Neutrophil (primary cell): Measurements from ENCODE around the gene NLGN4Y.
"Not testable (repeated sequence)": the region's sequence is repeated elsewhere in the genome, so short reads cannot be mapped to it uniquely, and the experiment has no call there.

Source experiments
- H3K27ac ChIP-seq: fragments of 200-600 bp; sonication (generic); 2 replicates; pipeline ENCODE4 v1.5.1; 2016; ENCODE audit warnings: mild to moderate bottlenecking, moderate library complexity
- H3K27me3 ChIP-seq: fragments of 200-600 bp; sonication (generic); 2 replicates; pipeline ENCODE4 v1.6.0; 2016; ENCODE audit warnings: mild to moderate bottlenecking
- H3K36me3 ChIP-seq: fragments of 200-600 bp; sonication (generic); 2 replicates; pipeline ENCODE4 v1.5.1; 2017
- H3K4me1 ChIP-seq, 2 experiments: fragments of 200-600 bp in 1 of 2; sonication (generic) in 1 of 2; 1 replicate in 1 of 2; 2 replicates in 1 of 2; pipeline versions ENCODE4 v1.5.1 to v1.6.1; 2013 to 2016; ENCODE audit warnings: low read depth in 1 of 2, low read length in 1 of 2, mild to moderate bottlenecking in 1 of 2, moderate library complexity in 1 of 2; ENCODE audit not compliant: control insufficient read depth in 1 of 2, insufficient read depth in 1 of 2
- H3K4me3 ChIP-seq, 2 experiments: fragments of 200-600 bp in 1 of 2; sonication (generic) in 1 of 2; 1 replicate in 1 of 2; 2 replicates in 1 of 2; pipeline ENCODE4 v1.5.1; 2013 to 2016; ENCODE audit warnings: low read depth in 1 of 2, low read length in 1 of 2, mild to moderate bottlenecking in 1 of 2, moderate library complexity in 1 of 2
- H3K9me3 ChIP-seq: fragments of 200-600 bp; sonication (generic); 2 replicates; pipeline ENCODE4 v1.5.1; 2016
- TF ChIP-seq, protein P1 (sequence below): fragments of 200-600 bp; sonication (generic); IDR thresholded peaks from 2 replicates; pipeline ENCODE4 v1.5.1; 2016; ENCODE audit warnings: antibody characterized with exemption

NLGN4Y gene

DNA sequence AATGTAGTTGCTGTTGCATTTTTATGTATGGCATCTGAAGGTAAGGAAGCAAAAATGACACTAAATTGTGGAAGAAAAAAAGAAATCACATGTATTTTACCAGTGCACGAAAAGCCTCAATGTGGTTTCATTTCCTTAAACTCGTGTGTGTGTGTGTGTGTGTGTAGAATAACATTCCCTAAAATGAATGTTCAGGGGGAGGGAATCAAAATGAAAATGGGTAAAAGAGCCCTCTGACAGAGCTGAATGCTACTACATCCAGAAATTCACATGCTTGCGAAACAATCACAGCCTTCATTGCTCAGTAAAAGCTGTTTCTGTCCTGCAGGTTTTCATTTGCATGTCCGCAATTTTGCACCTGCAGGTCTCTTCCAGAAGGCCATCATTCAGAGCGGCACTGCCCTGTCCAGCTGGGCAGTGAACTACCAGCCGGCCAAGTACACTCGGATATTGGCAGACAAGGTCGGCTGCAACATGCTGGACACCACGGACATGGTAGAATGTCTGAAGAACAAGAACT lies 305.1 kb downstream of the NLGN4Y start:
- no peaks in the 10 kb centered on the region for H3K27me3 ChIP-seq
- H3K4me3 ChIP-seq: no peak overlapping the region
- TF ChIP-seq, protein P1, sequence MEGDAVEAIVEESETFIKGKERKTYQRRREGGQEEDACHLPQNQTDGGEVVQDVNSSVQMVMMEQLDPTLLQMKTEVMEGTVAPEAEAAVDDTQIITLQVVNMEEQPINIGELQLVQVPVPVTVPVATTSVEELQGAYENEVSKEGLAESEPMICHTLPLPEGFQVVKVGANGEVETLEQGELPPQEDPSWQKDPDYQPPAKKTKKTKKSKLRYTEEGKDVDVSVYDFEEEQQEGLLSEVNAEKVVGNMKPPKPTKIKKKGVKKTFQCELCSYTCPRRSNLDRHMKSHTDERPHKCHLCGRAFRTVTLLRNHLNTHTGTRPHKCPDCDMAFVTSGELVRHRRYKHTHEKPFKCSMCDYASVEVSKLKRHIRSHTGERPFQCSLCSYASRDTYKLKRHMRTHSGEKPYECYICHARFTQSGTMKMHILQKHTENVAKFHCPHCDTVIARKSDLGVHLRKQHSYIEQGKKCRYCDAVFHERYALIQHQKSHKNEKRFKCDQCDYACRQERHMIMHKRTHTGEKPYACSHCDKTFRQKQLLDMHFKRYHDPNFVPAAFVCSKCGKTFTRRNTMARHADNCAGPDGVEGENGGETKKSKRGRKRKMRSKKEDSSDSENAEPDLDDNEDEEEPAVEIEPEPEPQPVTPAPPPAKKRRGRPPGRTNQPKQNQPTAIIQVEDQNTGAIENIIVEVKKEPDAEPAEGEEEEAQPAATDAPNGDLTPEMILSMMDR: no peak
- no peaks in the 10 kb centered on the region for H3K9me3 ChIP-seq
- no peaks in the 10 kb centered on the region for H3K36me3 ChIP-seq
- no peaks in the 10 kb centered on the region for H3K4me1 ChIP-seq
- H3K27ac ChIP-seq: no peak overlapping the region

DNA sequence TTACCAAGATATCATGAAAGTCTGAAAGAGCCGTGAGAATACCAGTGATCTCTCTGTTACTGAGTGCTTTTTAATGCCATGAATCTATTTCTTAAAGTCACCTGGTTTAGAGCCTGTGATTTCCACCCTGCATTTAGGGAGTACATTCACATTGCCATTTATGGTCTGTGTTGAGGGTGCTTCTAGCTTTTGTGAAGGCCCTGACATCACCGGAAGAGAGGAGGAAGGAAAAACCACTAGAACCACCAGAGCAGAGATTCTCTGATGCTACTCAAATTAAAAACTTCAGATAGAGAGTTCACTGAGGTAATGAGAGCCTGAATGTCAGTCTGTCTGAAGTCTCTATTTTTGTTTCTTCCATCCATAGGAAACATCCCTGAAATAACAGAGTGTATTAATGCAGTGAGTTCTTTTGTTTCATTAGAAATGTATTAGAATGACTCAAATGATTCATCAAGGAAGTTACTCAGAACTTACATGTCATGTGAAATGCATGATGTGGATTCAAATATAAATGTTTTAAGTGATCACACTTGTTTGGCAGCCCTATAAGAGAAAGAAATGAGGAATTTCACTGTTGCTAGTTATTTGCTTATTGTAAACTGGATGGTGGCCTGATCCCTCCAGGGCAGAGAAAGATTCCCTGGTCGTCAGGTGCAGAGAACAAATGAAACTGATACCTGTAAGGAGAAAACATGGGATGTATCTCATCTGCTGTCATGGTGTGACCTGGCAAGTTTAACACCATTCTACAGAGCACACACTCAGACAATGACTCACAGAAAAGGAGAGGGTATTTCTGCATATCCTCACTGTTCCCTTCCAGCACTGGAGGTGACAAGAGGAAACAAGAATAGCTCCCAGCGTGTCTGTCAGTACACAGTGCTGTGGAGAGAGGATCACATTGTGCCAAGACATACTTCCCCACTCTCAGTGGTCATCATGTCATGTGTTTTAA lies 310.1 kb downstream of the NLGN4Y start:
- no peaks in the 10 kb centered on the region for H3K4me1 ChIP-seq
- no peak overlapping the region for H3K4me3 ChIP-seq
- H3K27me3 ChIP-seq: no peaks in the 10 kb centered on the region
- H3K36me3 ChIP-seq: no peaks in the 10 kb centered on the region
- no peaks in the 10 kb centered on the region for H3K9me3 ChIP-seq
- TF ChIP-seq, protein P1: no peak
- H3K27ac ChIP-seq: no peak overlapping the region

DNA sequence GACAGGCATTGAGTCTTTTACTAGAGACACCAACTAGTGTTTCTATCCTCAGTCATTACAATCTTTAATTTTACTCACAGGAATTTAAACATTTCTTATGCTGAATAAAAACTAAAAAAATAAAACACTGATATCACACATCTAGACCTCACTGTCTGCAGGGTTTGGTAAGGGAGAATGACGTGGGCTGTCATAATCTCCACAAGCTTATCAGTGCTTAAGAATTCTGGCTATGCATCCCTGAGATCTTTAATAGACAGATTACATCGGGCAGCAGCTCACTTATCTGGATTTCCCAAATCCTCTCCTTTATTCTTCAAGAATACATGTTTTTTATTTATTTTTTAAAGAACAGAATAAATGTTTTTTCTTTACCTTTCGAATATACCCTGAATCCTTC lies 313.1 kb downstream of the NLGN4Y start:
- no peak overlapping the region for H3K4me3 ChIP-seq
- H3K4me1 ChIP-seq: no peaks in the 10 kb centered on the region
- no peaks in the 10 kb centered on the region for H3K27me3 ChIP-seq
- H3K27ac ChIP-seq: no peak overlapping the region
- no peaks in the 10 kb centered on the region for H3K9me3 ChIP-seq
- no peaks in the 10 kb centered on the region for H3K36me3 ChIP-seq
- TF ChIP-seq, protein P1: no peak

DNA sequence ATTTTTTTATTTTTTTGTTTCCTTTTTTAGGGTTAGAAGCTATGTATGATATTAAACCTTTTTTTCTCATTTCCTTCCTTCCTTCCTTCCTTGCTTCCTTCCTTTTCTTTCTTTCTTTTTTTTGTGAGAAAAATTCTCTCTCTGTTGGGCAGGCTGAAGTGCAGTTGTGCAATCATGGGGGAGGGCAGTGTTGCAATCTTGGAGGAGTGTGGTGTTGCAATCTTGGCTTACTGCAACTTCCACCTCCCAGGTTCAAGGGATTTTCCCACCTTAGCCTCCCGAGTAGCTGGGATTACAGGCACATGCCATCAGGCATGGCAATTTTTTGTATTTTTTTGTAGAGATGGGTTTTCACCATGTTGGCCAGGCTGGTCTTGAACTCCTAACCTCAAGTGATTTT lies 326.4 kb downstream of the NLGN4Y start:
- Histone ChIP-seq H3K27me3 (no peaks in the 10 kb centered on the region), H3K4me3 (no peak overlapping the region), H3K27ac (no peak overlapping the region), H3K9me3 (no peaks in the 10 kb centered on the region), H3K4me1 (no peaks in the 10 kb centered on the region), H3K36me3 (no peaks in the 10 kb centered on the region)
- TF ChIP-seq, protein P1: no peak

DNA sequence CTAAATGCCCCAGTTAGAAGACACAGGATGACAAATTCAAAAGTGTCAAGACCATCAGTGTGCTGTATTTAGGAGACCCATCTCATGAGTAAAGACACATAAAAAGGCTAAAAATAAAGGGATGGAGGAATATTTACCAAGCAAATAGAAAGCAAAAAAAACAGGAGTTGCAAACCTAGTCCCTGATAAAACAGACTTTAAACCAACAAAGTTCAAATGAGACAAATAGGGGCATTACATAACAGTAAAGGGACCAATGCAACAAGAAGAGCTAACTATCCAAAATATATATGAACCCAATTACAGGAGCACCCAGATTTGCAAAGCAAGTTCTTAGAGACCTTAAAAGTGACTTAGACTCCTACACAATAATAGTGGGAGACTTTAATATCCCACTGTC lies 336.1 kb downstream of the NLGN4Y start:
- H3K36me3 ChIP-seq: no peaks in the 10 kb centered on the region
- H3K27ac ChIP-seq: no peak overlapping the region
- H3K4me1 ChIP-seq: no peaks in the 10 kb centered on the region
- H3K4me3 ChIP-seq: no peak overlapping the region
- H3K27me3 ChIP-seq: no peaks in the 10 kb centered on the region
- H3K9me3 ChIP-seq: no peaks in the 10 kb centered on the region
- TF ChIP-seq, protein P1: no peak

DNA sequence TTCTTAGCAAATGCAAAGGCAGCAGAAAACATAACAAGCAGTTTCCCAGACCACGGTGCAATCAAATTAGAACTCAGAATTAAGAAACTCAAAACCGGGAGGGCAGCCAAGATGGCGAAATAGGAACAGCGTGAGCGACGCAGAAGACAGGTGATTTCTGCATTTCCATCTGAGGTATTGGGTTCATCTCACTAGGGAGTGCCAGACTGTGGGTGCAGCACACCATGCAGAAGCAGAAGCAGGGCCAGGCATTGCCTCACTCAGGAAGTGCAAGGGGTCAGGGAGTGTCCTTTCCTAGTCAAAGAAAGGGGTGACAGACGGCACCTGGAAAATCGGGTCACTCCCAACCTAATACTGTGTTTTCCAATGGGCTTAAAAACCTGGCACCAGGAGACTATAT lies 336.7 kb downstream of the NLGN4Y start:
- not testable (repeated sequence) for H3K27ac ChIP-seq, H3K36me3 ChIP-seq, H3K27me3 ChIP-seq, H3K4me3 ChIP-seq, H3K9me3 ChIP-seq, H3K4me1 ChIP-seq
